HepG2 (cell line): ENCODE data around the gene RNASE2. TPM values are rescaled to one million over a fixed set of nuclear protein-coding genes. Genes with fewer than 3 reads are reported as not detected.

ENCODE experiments used
- JUNB ChIP-seq: sonication (generic); formaldehyde crosslinking; IDR thresholded peaks from 2 replicates; pipeline ENCODE4 v1.8.0; 2022; ENCODE audit warnings: missing genetic modification reagents, mild to moderate bottlenecking, borderline replicate concordance
- MTF1 ChIP-seq: sonication (generic); formaldehyde crosslinking; IDR thresholded peaks from 2 replicates; pipeline ENCODE4 v1.5.0; 2020; ENCODE audit warnings: missing genetic modification reagents
- NCOA2 ChIP-seq: sonication (generic); formaldehyde crosslinking; IDR thresholded peaks from 2 replicates; pipeline ENCODE4 v1.8.0; 2022; ENCODE audit warnings: inconsistent platforms
- PITX1 ChIP-seq: sonication (generic); formaldehyde crosslinking; IDR thresholded peaks from 2 replicates; pipeline ENCODE4 v1.5.1; 2020; ENCODE audit warnings: mild to moderate bottlenecking, missing genetic modification reagents
- REPIN1 ChIP-seq: sonication (generic); formaldehyde crosslinking; IDR thresholded peaks from 2 replicates; pipeline ENCODE4 v1.8.0; 2022; ENCODE audit warnings: missing genetic modification reagents, low read depth, mild to moderate bottlenecking, borderline replicate concordance
- SMC3 ChIP-seq: IDR thresholded peaks from 2 replicates; pipeline ENCODE4 v1.6.1; 2011; ENCODE audit warnings: low read length, improper control_type of control experiment
- SP5 ChIP-seq: IDR thresholded peaks from 2 replicates; pipeline ENCODE4 v1.6.1; 2016; ENCODE audit warnings: low read depth, borderline replicate concordance
- TOPORS ChIP-seq: sonication (generic); formaldehyde crosslinking; IDR thresholded peaks from 2 replicates; pipeline ENCODE4 v1.8.0; 2023; ENCODE audit warnings: mild to moderate bottlenecking, missing genetic modification reagents
- TP53 ChIP-seq: sonication (generic); formaldehyde crosslinking; conservative IDR thresholded peaks from 2 replicates; pipeline ENCODE4 v1.4.0; 2020; ENCODE audit warnings: missing genetic modification reagents
- ZNF160 ChIP-seq: sonication (generic); formaldehyde crosslinking; IDR thresholded peaks from 2 replicates; pipeline ENCODE4 v1.8.0; 2022; ENCODE audit warnings: mild to moderate bottlenecking, inconsistent platforms, missing genetic modification reagents
- ZNF629 ChIP-seq: sonication (generic); formaldehyde crosslinking; conservative IDR thresholded peaks from 2 replicates; pipeline ENCODE4 v1.5.0; 2020; ENCODE audit warnings: missing genetic modification reagents
- ZNF746 ChIP-seq: sonication (generic); formaldehyde crosslinking; IDR thresholded peaks from 2 replicates; pipeline ENCODE4 v1.8.0; 2022; ENCODE audit warnings: mild to moderate bottlenecking, missing genetic modification reagents
- ZNF891 ChIP-seq: sonication (generic); formaldehyde crosslinking; IDR thresholded peaks from 2 replicates; pipeline ENCODE4 v1.5.0; 2020; ENCODE audit warnings: mild to moderate bottlenecking, missing genetic modification reagents
- polyA plus RNA-seq, 8 experiments: library from polyadenylated mRNA; depleted of rRNA in 3 of 8; stranded (reverse) in 7 of 8; unstranded in 1 of 8; fragments of >200 nt; fragmentation: Illumina TruSeq in 4 of 8; extraction: Trizol in 4 of 8; gene quantifications; 2 replicates each; pipeline versions ENCODE4 v1.2.1 to v1.2.3, GENCODE V29; 2011 to 2016; ENCODE audit warnings: low read depth in 4 of 8, missing spikeins in 1 of 8, mixed read lengths in 1 of 8; ENCODE audit not compliant: insufficient read depth in 1 of 8
- total RNA-seq, 5 experiments: library from RNA; depleted of rRNA; stranded (reverse); fragments of >200 nt; fragmentation: Illumina TruSeq; extraction: Trizol; gene quantifications; 2 replicates each; pipeline ENCODE4 v1.2.3, GENCODE V29; 2016; ENCODE audit warnings: low read depth in 1 of 5
- TF ChIP-seq, protein P1 (sequence below): sonication (generic); formaldehyde crosslinking; IDR thresholded peaks from 2 replicates; pipeline ENCODE4 v1.4.0; 2020; ENCODE audit warnings: mild to moderate bottlenecking, missing genetic modification reagents
- TF ChIP-seq, protein P2 (sequence below): sonication (generic); formaldehyde crosslinking; IDR thresholded peaks from 2 replicates; pipeline ENCODE4 v1.8.0; 2023; ENCODE audit warnings: mild to moderate bottlenecking, missing genetic modification reagents
- TF ChIP-seq, protein P3 (sequence below): sonication (generic); formaldehyde crosslinking; IDR thresholded peaks from 2 replicates; pipeline ENCODE4 v1.5.0; 2020; ENCODE audit warnings: missing genetic modification reagents, mild to moderate bottlenecking, borderline replicate concordance
- TF ChIP-seq, protein P4 (sequence below): sonication (generic); formaldehyde crosslinking; conservative IDR thresholded peaks from 2 replicates; pipeline ENCODE4 v1.4.0; 2020; ENCODE audit warnings: missing genetic modification reagents
- TF ChIP-seq, protein P5 (sequence below): sonication (generic); formaldehyde crosslinking; IDR thresholded peaks from 2 replicates; pipeline ENCODE4 v1.4.0; 2020; ENCODE audit warnings: missing genetic modification reagents, mild to moderate bottlenecking, borderline replicate concordance

The RNASE2 gene
- total and polyA plus RNA-seq, 2 of the 13 experiments (the other 11 are each of a cell fraction or from before 2014, with no cell fraction given): 0.69 TPM; not detected in 1

DNA sequence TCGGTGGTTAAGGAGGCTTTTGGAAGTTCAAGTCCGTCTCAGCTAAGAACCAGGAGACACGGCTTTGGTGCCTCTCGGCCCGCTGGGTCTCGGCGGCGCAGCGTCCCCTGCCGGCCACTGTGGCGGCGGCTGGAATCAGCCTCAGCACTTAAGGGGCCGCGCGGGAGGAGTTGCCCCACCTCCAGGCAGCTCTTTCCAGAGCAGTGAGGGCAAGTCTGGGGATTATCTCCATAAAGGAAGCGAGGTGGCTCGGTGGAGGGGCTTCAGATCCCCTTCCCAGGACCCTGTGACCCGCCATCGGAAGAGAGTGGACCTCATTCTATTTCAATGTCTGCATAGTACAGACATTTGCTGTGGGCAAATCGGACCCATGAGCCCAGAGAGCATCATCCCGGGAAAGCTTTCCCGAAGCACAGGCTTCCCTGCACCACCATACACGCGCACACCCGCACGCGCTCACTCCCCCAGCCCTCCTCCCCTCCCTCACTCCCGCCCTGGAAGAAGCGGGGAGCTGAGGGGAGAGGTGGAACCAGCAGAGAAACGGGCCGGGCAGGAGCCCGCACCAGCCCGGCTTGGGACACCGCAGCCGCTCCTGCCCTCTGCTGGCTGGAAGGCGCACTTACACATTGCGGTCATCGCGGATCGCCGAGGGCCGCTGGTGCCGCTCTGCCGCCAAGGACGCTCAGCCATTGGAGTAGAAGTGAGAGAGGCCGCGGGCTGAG, 15.9 kb downstream of the RNASE2 start (continued):
- TF ChIP-seq, protein P1, sequence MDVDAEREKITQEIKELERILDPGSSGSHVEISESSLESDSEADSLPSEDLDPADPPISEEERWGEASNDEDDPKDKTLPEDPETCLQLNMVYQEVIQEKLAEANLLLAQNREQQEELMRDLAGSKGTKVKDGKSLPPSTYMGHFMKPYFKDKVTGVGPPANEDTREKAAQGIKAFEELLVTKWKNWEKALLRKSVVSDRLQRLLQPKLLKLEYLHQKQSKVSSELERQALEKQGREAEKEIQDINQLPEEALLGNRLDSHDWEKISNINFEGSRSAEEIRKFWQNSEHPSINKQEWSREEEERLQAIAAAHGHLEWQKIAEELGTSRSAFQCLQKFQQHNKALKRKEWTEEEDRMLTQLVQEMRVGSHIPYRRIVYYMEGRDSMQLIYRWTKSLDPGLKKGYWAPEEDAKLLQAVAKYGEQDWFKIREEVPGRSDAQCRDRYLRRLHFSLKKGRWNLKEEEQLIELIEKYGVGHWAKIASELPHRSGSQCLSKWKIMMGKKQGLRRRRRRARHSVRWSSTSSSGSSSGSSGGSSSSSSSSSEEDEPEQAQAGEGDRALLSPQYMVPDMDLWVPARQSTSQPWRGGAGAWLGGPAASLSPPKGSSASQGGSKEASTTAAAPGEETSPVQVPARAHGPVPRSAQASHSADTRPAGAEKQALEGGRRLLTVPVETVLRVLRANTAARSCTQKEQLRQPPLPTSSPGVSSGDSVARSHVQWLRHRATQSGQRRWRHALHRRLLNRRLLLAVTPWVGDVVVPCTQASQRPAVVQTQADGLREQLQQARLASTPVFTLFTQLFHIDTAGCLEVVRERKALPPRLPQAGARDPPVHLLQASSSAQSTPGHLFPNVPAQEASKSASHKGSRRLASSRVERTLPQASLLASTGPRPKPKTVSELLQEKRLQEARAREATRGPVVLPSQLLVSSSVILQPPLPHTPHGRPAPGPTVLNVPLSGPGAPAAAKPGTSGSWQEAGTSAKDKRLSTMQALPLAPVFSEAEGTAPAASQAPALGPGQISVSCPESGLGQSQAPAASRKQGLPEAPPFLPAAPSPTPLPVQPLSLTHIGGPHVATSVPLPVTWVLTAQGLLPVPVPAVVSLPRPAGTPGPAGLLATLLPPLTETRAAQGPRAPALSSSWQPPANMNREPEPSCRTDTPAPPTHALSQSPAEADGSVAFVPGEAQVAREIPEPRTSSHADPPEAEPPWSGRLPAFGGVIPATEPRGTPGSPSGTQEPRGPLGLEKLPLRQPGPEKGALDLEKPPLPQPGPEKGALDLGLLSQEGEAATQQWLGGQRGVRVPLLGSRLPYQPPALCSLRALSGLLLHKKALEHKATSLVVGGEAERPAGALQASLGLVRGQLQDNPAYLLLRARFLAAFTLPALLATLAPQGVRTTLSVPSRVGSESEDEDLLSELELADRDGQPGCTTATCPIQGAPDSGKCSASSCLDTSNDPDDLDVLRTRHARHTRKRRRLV: peak; percentile 85; the same call in 1 of the 2 replicates
- TF ChIP-seq ZNF891 (CRISPR knock-in tag) (peak; percentile 13; the same call in 1 of the 2 replicates), ZNF160 (CRISPR knock-in tag) (peak; percentile 49), PITX1 (CRISPR knock-in tag) (peak; percentile 26; the same call in 1 of the 2 replicates), SMC3 (peak; percentile 26; the same call in 1 of the 2 replicates), NCOA2 (CRISPR knock-in tag) (0 out of 2 replicates have a peak, but pooled peaks have one; percentile 6), SP5 (CRISPR knock-in tag) (peak; percentile 33; the same call in 1 of the 2 replicates), ZNF629 (CRISPR knock-in tag) (no peak; the same call in 1 of the 2 replicates), REPIN1 (CRISPR knock-in tag) (peak; percentile 12; the same call in 1 of the 2 replicates), TOPORS (CRISPR knock-in tag) (no peak), TP53 (peak; percentile 66; the same call in 1 of the 2 replicates), JUNB (no peak), MTF1 (no peak), ZNF746 (no peak)
- TF ChIP-seq, protein P2, sequence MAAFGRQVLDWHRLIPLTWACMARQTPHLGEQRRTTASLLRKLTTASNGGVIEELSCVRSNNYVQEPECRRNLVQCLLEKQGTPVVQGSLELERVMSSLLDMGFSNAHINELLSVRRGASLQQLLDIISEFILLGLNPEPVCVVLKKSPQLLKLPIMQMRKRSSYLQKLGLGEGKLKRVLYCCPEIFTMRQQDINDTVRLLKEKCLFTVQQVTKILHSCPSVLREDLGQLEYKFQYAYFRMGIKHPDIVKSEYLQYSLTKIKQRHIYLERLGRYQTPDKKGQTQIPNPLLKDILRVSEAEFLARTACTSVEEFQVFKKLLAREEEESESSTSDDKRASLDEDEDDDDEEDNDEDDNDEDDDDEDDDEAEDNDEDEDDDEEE (CRISPR knock-in tag): peak; percentile 9; the same call in 1 of the 2 replicates
- TF ChIP-seq, protein P3, sequence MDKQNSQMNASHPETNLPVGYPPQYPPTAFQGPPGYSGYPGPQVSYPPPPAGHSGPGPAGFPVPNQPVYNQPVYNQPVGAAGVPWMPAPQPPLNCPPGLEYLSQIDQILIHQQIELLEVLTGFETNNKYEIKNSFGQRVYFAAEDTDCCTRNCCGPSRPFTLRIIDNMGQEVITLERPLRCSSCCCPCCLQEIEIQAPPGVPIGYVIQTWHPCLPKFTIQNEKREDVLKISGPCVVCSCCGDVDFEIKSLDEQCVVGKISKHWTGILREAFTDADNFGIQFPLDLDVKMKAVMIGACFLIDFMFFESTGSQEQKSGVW (CRISPR knock-in tag): no peak
- TF ChIP-seq, protein P4, sequence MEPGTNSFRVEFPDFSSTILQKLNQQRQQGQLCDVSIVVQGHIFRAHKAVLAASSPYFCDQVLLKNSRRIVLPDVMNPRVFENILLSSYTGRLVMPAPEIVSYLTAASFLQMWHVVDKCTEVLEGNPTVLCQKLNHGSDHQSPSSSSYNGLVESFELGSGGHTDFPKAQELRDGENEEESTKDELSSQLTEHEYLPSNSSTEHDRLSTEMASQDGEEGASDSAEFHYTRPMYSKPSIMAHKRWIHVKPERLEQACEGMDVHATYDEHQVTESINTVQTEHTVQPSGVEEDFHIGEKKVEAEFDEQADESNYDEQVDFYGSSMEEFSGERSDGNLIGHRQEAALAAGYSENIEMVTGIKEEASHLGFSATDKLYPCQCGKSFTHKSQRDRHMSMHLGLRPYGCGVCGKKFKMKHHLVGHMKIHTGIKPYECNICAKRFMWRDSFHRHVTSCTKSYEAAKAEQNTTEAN (CRISPR knock-in tag): peak; percentile 56; the same call in 1 of the 2 replicates
- TF ChIP-seq, protein P5, sequence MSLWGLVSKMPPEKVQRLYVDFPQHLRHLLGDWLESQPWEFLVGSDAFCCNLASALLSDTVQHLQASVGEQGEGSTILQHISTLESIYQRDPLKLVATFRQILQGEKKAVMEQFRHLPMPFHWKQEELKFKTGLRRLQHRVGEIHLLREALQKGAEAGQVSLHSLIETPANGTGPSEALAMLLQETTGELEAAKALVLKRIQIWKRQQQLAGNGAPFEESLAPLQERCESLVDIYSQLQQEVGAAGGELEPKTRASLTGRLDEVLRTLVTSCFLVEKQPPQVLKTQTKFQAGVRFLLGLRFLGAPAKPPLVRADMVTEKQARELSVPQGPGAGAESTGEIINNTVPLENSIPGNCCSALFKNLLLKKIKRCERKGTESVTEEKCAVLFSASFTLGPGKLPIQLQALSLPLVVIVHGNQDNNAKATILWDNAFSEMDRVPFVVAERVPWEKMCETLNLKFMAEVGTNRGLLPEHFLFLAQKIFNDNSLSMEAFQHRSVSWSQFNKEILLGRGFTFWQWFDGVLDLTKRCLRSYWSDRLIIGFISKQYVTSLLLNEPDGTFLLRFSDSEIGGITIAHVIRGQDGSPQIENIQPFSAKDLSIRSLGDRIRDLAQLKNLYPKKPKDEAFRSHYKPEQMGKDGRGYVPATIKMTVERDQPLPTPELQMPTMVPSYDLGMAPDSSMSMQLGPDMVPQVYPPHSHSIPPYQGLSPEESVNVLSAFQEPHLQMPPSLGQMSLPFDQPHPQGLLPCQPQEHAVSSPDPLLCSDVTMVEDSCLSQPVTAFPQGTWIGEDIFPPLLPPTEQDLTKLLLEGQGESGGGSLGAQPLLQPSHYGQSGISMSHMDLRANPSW (CRISPR knock-in tag): no peak
